NB4 (cell line): ENCODE results near the gene PRR23E.

ENCODE experiments used
- DNase-seq: peaks from one replicate; pipeline ENCODE4 v3.0.0; 2010; ENCODE audit warnings: low read depth
- H3K4me3 ChIP-seq: one replicate; pipeline ENCODE4 v1.5.1; 2011; ENCODE audit warnings: mild to moderate bottlenecking, low read depth, low read length, moderate library complexity
- MAX ChIP-seq: IDR thresholded peaks from 2 replicates; pipeline ENCODE4 v1.6.1; 2011; ENCODE audit warnings: low read depth, low read length
- MYC ChIP-seq: IDR thresholded peaks from 2 replicates; pipeline ENCODE4 v1.6.1; 2011; ENCODE audit warnings: low read depth, low read length
- POLR2A ChIP-seq: IDR thresholded peaks from 2 replicates; pipeline ENCODE4 v1.6.1; 2011; ENCODE audit warnings: mild to moderate bottlenecking; ENCODE audit not compliant: insufficient read length; ENCODE audit errors: extremely low read depth
- TF ChIP-seq, protein P1 (sequence below): IDR thresholded peaks from one replicate; pipeline ENCODE4 v1.5.1; 2012; ENCODE audit warnings: low read depth, low read length

Gene PRR23E

DNA sequence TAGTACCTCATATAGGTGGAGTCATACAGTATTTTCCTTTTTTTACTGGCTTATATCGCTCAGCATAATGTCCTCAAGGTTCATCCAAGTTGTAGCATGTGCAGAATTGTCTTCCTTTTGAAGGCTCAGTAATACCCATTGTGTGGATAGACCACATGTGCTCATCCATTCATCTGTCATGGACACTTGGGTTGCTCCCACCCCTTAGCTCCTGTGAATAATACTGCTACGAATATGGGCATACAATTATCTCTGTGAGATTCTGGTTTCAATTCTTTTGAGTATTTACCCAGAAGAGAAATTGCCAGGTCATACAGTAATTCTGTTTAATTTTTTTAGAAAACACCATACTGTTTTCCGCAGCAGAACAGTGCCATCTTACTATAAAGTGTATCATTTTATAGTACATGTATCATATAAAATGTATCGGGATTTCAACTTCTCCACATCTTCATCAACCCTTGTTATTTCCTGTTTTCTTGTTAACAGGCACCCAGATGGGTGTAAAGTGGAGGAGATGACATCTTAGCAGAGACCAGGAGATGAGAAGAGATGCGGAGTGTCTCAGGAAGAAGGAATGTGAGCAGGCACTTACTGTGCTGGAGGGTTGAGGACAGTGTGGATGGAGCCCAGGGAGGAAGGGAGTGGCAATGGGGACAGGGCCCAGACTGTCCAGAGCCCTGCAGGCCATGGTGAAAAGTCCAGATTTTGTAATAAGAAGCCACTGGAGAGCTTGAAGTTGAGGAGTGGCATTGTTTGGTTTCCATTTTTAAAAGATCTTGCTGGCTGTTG, 27.0 kb upstream of the PRR23E start:
- no peak for DNase-seq
- H3K4me3 ChIP-seq, result no peak overlapping the region
- TF ChIP-seq MYC (no peak), MAX (no peak), POLR2A (no peak)
- TF ChIP-seq, protein P1, sequence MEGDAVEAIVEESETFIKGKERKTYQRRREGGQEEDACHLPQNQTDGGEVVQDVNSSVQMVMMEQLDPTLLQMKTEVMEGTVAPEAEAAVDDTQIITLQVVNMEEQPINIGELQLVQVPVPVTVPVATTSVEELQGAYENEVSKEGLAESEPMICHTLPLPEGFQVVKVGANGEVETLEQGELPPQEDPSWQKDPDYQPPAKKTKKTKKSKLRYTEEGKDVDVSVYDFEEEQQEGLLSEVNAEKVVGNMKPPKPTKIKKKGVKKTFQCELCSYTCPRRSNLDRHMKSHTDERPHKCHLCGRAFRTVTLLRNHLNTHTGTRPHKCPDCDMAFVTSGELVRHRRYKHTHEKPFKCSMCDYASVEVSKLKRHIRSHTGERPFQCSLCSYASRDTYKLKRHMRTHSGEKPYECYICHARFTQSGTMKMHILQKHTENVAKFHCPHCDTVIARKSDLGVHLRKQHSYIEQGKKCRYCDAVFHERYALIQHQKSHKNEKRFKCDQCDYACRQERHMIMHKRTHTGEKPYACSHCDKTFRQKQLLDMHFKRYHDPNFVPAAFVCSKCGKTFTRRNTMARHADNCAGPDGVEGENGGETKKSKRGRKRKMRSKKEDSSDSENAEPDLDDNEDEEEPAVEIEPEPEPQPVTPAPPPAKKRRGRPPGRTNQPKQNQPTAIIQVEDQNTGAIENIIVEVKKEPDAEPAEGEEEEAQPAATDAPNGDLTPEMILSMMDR, result no peak

- no peak overlapping the region for H3K4me3 ChIP-seq
- TF ChIP-seq POLR2A (no peak), MAX (no peak), MYC (no peak)
- TF ChIP-seq, protein P1, result no peak
- DNase-seq, result no peak
Measured at GRCh38 chr3:127166501-127167065, 26.3 kb upstream of the PRR23E start.

GRCh38 chr3:127167315-127168043, 25.5 kb upstream of the PRR23E start:
- DNase-seq, result no peak
- no peak overlapping the region for H3K4me3 ChIP-seq
- TF ChIP-seq POLR2A (no peak), MYC (no peak), MAX (no peak)
- TF ChIP-seq, protein P1, result no peak

- DNase-seq, result no peak
- TF ChIP-seq MYC (no peak), MAX (no peak), POLR2A (no peak)
- TF ChIP-seq, protein P1, result no peak
- no peak overlapping the region for H3K4me3 ChIP-seq
Measured at GRCh38 chr3:127168271-127168670, 24.7 kb upstream of the PRR23E start.

- DNase-seq, result no peak
- no peak overlapping the region for H3K4me3 ChIP-seq
- TF ChIP-seq, protein P1, result no peak
- TF ChIP-seq MYC, result no peak
- no peak for TF ChIP-seq MAX
- TF ChIP-seq POLR2A, result no peak
Measured at GRCh38 chr3:127170814-127171213, 22.1 kb upstream of the PRR23E start.
